ENCODE data around the gene RGS3.

- TF ChIP-seq POLR2A (IDR thresholded peaks at IDR 0.05), result no peak
- TF ChIP-seq, protein P1, sequence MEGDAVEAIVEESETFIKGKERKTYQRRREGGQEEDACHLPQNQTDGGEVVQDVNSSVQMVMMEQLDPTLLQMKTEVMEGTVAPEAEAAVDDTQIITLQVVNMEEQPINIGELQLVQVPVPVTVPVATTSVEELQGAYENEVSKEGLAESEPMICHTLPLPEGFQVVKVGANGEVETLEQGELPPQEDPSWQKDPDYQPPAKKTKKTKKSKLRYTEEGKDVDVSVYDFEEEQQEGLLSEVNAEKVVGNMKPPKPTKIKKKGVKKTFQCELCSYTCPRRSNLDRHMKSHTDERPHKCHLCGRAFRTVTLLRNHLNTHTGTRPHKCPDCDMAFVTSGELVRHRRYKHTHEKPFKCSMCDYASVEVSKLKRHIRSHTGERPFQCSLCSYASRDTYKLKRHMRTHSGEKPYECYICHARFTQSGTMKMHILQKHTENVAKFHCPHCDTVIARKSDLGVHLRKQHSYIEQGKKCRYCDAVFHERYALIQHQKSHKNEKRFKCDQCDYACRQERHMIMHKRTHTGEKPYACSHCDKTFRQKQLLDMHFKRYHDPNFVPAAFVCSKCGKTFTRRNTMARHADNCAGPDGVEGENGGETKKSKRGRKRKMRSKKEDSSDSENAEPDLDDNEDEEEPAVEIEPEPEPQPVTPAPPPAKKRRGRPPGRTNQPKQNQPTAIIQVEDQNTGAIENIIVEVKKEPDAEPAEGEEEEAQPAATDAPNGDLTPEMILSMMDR (IDR thresholded peaks at IDR 0.05), result no peak
Observed at GRCh38 chr9:113630386-113631136, 167.0 kb downstream of the RGS3 start.

All from sigmoid colon (tissue), 3 donors.